NB4 (cell line): ENCODE results near the gene ATRNL1.
"Not testable (repeated sequence)": the region's sequence is repeated elsewhere in the genome, so short reads cannot be mapped to it uniquely, and the experiment has no call there.

ENCODE experiments used
- DNase-seq: peaks from one replicate; pipeline ENCODE4 v3.0.0; 2010; ENCODE audit warnings: low read depth
- H3K4me3 ChIP-seq: one replicate; pipeline ENCODE4 v1.5.1; 2011; ENCODE audit warnings: mild to moderate bottlenecking, low read depth, low read length, moderate library complexity
- CTCF ChIP-seq: IDR thresholded peaks from one replicate; pipeline ENCODE4 v1.5.1; 2012; ENCODE audit warnings: low read depth, low read length
- MAX ChIP-seq: IDR thresholded peaks from 2 replicates; pipeline ENCODE4 v1.6.1; 2011; ENCODE audit warnings: low read depth, low read length
- MYC ChIP-seq: IDR thresholded peaks from 2 replicates; pipeline ENCODE4 v1.6.1; 2011; ENCODE audit warnings: low read depth, low read length
- POLR2A ChIP-seq: IDR thresholded peaks from 2 replicates; pipeline ENCODE4 v1.6.1; 2011; ENCODE audit warnings: mild to moderate bottlenecking; ENCODE audit not compliant: insufficient read length; ENCODE audit errors: extremely low read depth

Gene ATRNL1

GRCh38 chr10:115321360-115321759, 228.2 kb downstream of the ATRNL1 start:
- DNase-seq = no peak
- no peak for TF ChIP-seq MYC
- no peak for TF ChIP-seq MAX
- TF ChIP-seq POLR2A = no peak
- no peak for TF ChIP-seq CTCF
- H3K4me3 ChIP-seq = no peak overlapping the region

GRCh38 chr10:115328331-115328730, 235.2 kb downstream of the ATRNL1 start:
- TF ChIP-seq MYC (no peak), CTCF (no peak), MAX (no peak), POLR2A (no peak)
- no peak overlapping the region for H3K4me3 ChIP-seq
- DNase-seq = no peak

- TF ChIP-seq CTCF = no peak
- no peak for TF ChIP-seq MYC
- TF ChIP-seq MAX = no peak
- TF ChIP-seq POLR2A = no peak
- H3K4me3 ChIP-seq = no peak overlapping the region
- no peak for DNase-seq
Measured at GRCh38 chr10:115335366-115335765, 242.2 kb downstream of the ATRNL1 start.

GRCh38 chr10:115355162-115355760, 262.1 kb downstream of the ATRNL1 start:
- no peak overlapping the region for H3K4me3 ChIP-seq
- TF ChIP-seq MYC (no peak), CTCF (peak; percentile 68), MAX (no peak)
- peak; percentile 72 for DNase-seq

GRCh38 chr10:115367920-115368319, 274.8 kb downstream of the ATRNL1 start:
- not testable (repeated sequence) for H3K4me3 ChIP-seq, DNase-seq

GRCh38 chr10:115379064-115379463, 285.9 kb downstream of the ATRNL1 start:
- H3K4me3 ChIP-seq = no peak overlapping the region
- no peak for DNase-seq

More at GRCh38 chr10:115379064-115379463, 285.9 kb downstream of the ATRNL1 start:
- no peak for TF ChIP-seq CTCF
- no peak for TF ChIP-seq MYC
- TF ChIP-seq POLR2A = no peak
- TF ChIP-seq MAX = no peak
